ACC112 (cell line): ENCODE measurements around the gene BRSK2.

Experiments
- H2AFZ ChIP-seq: fragments of 200-600 bp; sonication (generic); one replicate; pipeline ENCODE4 v1.6.0; 2017; ENCODE audit warnings: antibody characterized with exemption, low read length; ENCODE audit not compliant: unreplicated experiment
- H3K27ac ChIP-seq: fragments of 200-600 bp; sonication (generic); 2 replicates; pipeline ENCODE4 v1.5.1; 2014; ENCODE audit warnings: low read depth, mild to moderate bottlenecking, antibody characterized with exemption, low read length, moderate library complexity
- H3K27me3 ChIP-seq: fragments of 200-600 bp; sonication (generic); 2 replicates; pipeline ENCODE4 v1.6.1; 2014; ENCODE audit warnings: mild to moderate bottlenecking, antibody characterized with exemption, low read length, moderate library complexity, mixed read lengths; ENCODE audit not compliant: insufficient read depth
- H3K36me3 ChIP-seq: fragments of 200-600 bp; sonication (generic); 2 replicates; pipeline ENCODE4 v1.6.1; 2016; ENCODE audit warnings: mild to moderate bottlenecking, antibody characterized with exemption, low read length, moderate library complexity, mixed read lengths; ENCODE audit not compliant: insufficient read depth
- H3K4me1 ChIP-seq: fragments of 200-600 bp; sonication (generic); one replicate; pipeline ENCODE4 v1.6.1; 2016; ENCODE audit warnings: low read length, mixed read lengths; ENCODE audit not compliant: insufficient read depth, unreplicated experiment, control insufficient read depth
- H3K4me3 ChIP-seq: fragments of 200-600 bp; sonication (generic); 2 replicates; pipeline ENCODE4 v1.5.1; 2014; ENCODE audit warnings: mild to moderate bottlenecking, low read depth, low read length
- H3K79me2 ChIP-seq: fragments of 200-600 bp; sonication (generic); one replicate; pipeline ENCODE4 v1.6.0; 2016; ENCODE audit warnings: low read length; ENCODE audit not compliant: control insufficient read depth, unreplicated experiment, insufficient read depth

BRSK2 gene

GRCh38 chr11:1456176-1456575 is 66.4 kb downstream of the BRSK2 start:
- no peak overlapping the region for H3K4me3 ChIP-seq
- H3K4me1 ChIP-seq: no peaks in the 10 kb centered on the region
- H3K27me3 ChIP-seq: no peaks in the 10 kb centered on the region
- H3K36me3 ChIP-seq: no peaks in the 10 kb centered on the region
- no peaks in the 10 kb centered on the region for H3K79me2 ChIP-seq
- no peak overlapping the region for H2AFZ ChIP-seq
- H3K27ac ChIP-seq: no peak overlapping the region

GRCh38 chr11:1456596-1457325 is 67.0 kb downstream of the BRSK2 start:
- no peaks in the 10 kb centered on the region for H3K27me3 ChIP-seq
- H3K36me3 ChIP-seq: no peaks in the 10 kb centered on the region
- H2AFZ ChIP-seq: no peak overlapping the region
- no peaks in the 10 kb centered on the region for H3K4me1 ChIP-seq
- no peak overlapping the region for H3K27ac ChIP-seq
- H3K4me3 ChIP-seq: no peak overlapping the region
- no peaks in the 10 kb centered on the region for H3K79me2 ChIP-seq

DNA sequence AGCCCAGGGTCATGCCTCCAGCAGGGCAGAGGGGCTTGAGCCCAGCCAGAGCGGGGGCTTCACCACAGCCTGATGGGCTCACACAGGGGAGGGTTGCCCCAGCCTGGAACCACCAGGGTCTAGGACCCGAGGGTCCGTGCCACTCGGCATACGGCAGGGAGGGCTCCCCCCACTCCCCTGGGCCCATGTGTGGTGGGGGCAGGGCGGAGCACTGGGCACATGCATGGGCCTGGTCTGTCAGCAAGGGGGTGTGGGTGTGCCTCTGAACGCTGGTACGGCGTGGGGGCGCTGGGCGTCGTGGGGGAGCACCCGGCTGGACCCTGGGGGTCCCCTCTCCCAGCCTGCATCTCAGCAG is 67.6 kb downstream of the BRSK2 start:
- Histone ChIP-seq H3K4me3 (no peak overlapping the region), H2AFZ (no peak overlapping the region), H3K27ac (no peak overlapping the region), H3K4me1 (no peaks in the 10 kb centered on the region), H3K79me2 (no peaks in the 10 kb centered on the region), H3K36me3 (no peaks in the 10 kb centered on the region), H3K27me3 (no peaks in the 10 kb centered on the region)

GRCh38 chr11:1457856-1458255 is 68.1 kb downstream of the BRSK2 start:
- no peak overlapping the region for H3K27ac ChIP-seq
- no peaks in the 10 kb centered on the region for H3K36me3 ChIP-seq

DNA sequence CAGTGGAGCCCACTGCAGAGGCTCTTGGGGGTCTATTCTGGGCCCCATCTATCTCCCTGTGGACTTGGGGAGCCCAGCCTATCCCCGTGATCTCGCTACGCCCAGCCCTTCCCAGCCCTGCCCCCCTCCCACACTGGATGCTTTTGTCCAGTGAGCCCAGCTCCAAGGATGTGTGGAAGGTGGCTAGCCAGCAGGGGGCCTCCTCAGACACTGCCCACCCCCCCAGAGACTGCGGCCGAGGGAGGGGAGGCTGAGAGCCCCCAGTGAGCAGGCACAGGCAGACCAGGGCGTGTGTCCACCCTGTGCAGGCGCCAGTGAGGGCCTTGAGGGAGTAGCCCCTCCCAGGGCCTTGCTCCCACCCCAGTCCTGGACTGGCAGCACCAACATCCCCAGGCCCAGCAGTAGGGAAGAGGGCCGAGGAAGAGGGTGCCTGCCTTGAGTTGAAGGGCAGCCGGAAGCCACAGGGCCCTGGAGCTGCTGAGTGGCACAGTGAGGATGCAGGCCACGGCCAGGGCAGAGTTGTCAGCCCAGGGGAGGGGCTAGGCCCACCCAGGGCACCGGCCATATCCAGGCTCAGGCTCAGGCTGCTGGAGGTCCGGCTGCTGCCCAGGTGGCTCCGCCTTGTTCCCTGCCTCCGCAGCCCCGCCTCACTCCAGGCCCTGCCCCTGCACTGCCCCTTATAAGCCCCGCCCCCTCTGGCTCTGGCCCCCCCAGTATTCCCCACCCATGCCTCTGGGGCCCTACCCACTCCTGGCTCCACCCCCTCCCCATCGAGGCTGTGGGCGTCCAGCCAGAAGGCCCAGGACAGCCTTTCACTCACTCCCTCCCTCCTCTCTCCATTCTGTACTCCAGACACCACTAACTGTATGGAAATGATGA is 68.8 kb downstream of the BRSK2 start:
- no peaks in the 10 kb centered on the region for H3K36me3 ChIP-seq
- no peaks in the 10 kb centered on the region for H3K4me1 ChIP-seq
- no peak overlapping the region for H3K27ac ChIP-seq
- no peaks in the 10 kb centered on the region for H3K79me2 ChIP-seq
- H3K4me3 ChIP-seq: no peak overlapping the region
- H2AFZ ChIP-seq: no peak overlapping the region
- no peaks in the 10 kb centered on the region for H3K27me3 ChIP-seq

More at GRCh38 chr11:1457856-1458255, 68.1 kb downstream of the BRSK2 start:
- Histone ChIP-seq H3K4me3 (no peak overlapping the region), H3K79me2 (no peaks in the 10 kb centered on the region), H3K4me1 (no peaks in the 10 kb centered on the region), H2AFZ (no peak overlapping the region), H3K27me3 (no peaks in the 10 kb centered on the region)

- H3K4me1 ChIP-seq: no peaks in the 10 kb centered on the region
- no peak overlapping the region for H3K4me3 ChIP-seq
- no peaks in the 10 kb centered on the region for H3K79me2 ChIP-seq
- H3K27me3 ChIP-seq: no peaks in the 10 kb centered on the region
- H3K27ac ChIP-seq: no peak overlapping the region
- no peaks in the 10 kb centered on the region for H3K36me3 ChIP-seq
- no peak overlapping the region for H2AFZ ChIP-seq
Observed at GRCh38 chr11:1459219-1459575, 69.5 kb downstream of the BRSK2 start.

- Histone ChIP-seq H3K27ac (no peak overlapping the region), H3K4me1 (no peaks in the 10 kb centered on the region), H3K27me3 (no peaks in the 10 kb centered on the region), H2AFZ (no peak overlapping the region), H3K4me3 (no peak overlapping the region), H3K79me2 (no peaks in the 10 kb centered on the region), H3K36me3 (no peaks in the 10 kb centered on the region)
Observed at GRCh38 chr11:1459764-1460395, 70.1 kb downstream of the BRSK2 start.

DNA sequence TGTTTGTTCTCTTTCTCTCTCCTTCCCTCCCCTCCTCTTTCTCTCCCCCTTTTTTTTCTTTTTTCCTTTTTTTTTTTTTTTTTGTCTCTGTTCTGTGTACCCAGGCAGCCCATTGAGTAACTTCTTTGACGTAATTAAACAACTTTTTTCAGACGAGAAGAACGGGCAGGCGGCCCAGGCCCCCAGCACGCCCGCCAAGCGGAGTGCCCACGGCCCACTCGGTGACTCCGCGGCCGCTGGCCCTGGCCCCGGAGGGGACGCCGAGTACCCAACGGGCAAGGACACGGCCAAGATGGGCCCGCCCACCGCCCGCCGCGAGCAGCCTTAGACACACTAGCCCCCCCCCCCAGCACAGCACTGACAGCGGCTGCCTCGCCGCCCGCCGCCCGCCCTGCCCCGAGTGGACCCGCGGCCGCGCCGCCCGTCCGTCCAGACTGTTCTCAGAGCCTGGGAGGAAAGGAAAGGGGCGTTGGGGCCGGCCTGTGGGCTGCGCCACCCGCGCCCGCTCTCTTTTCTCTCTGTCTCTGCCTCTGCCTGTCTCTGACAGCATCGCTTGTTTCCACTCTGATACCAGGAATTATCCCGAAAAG is 70.8 kb downstream of the BRSK2 start:
- Histone ChIP-seq H3K36me3 (no peaks in the 10 kb centered on the region), H3K27me3 (no peaks in the 10 kb centered on the region), H2AFZ (no peak overlapping the region), H3K27ac (no peak overlapping the region), H3K4me3 (no peak overlapping the region), H3K79me2 (no peaks in the 10 kb centered on the region), H3K4me1 (no peaks in the 10 kb centered on the region)

- Histone ChIP-seq H3K4me1 (no peaks in the 10 kb centered on the region), H3K27me3 (no peaks in the 10 kb centered on the region), H3K27ac (no peak overlapping the region), H3K79me2 (no peaks in the 10 kb centered on the region), H3K36me3 (no peaks in the 10 kb centered on the region), H2AFZ (no peak overlapping the region), H3K4me3 (no peak overlapping the region)
Observed at GRCh38 chr11:1460986-1461825, 71.5 kb downstream of the BRSK2 start.
